B cell (primary cell): ENCODE data around the gene ZFC3H1. TPM values are rescaled to one million over a fixed set of nuclear protein-coding genes. Genes with fewer than 3 reads are reported as not detected.
"Not testable (repeated sequence)": the region's sequence is repeated elsewhere in the genome, so short reads cannot be mapped to it uniquely, and the experiment has no call there.

Source experiments
- ATAC-seq: fragments of 200-7000 bp; cut with Tn5 transposase; one replicate; pipeline ENCODE4 v1.10.0; 2021; ENCODE audit warnings: low read depth, mild to moderate bottlenecking, moderate number of reproducible peaks, moderate library complexity
- CTCF ChIA-PET: fragments of 350-600 bp; sonication (Branson Sonifier 250); formaldehyde crosslinking; loops from one replicate; lab custom pipeline; 2021; ENCODE audit warnings: antibody characterized with exemption, inconsistent platforms; lab: Charles Lee
- POLR2A ChIA-PET: fragments of 350-600 bp; sonication (Branson Sonifier 250); formaldehyde crosslinking; loops from one replicate; lab custom pipeline; 2021; ENCODE audit warnings: antibody characterized with exemption; lab: Charles Lee
- DNase-seq: peaks from one replicate; pipeline ENCODE4 v3.0.0; 2013
- H2AFZ ChIP-seq: 2 replicates; pipeline ENCODE4 v1.6.1; 2012; ENCODE audit warnings: mild to moderate bottlenecking, low read depth, low read length; ENCODE audit not compliant: insufficient read depth, poor library complexity, severe bottlenecking
- H3K27ac ChIP-seq, 2 donors: 1 replicate in 1 of 2; 2 replicates in 1 of 2; pipeline ENCODE4 v1.5.1; 2012 to 2013; ENCODE audit warnings: low read length in 2 of 2, mild to moderate bottlenecking in 2 of 2, moderate library complexity in 1 of 2
- H3K27me3 ChIP-seq, 4 experiments: fragments of 200-600 bp in 1 of 4; sonication (generic) in 1 of 4; replicated peaks in 1 of 4; 1 replicate in 2 of 4; 2 replicates in 2 of 4; pipeline versions ENCODE4 v1.6.1 to v1.7.0; 2013 to 2016; ENCODE audit warnings: low read length in 3 of 4, mild to moderate bottlenecking in 2 of 4, mixed read lengths in 1 of 4, moderate library complexity in 1 of 4; ENCODE audit not compliant: insufficient read depth in 4 of 4, control insufficient read depth in 3 of 4; ENCODE audit errors: control extremely low read depth in 1 of 4
- H3K36me3 ChIP-seq, 2 experiments: replicated peaks in 1 of 2; 1 replicate in 1 of 2; 2 replicates in 1 of 2; pipeline versions ENCODE4 v1.6.1 to v1.7.1; 2013; ENCODE audit warnings: low read length in 1 of 2; ENCODE audit not compliant: insufficient read depth in 2 of 2, control insufficient read depth in 1 of 2; ENCODE audit errors: control extremely low read depth in 1 of 2, extremely low read depth in 1 of 2
- H3K4me1 ChIP-seq, 2 donors: fragments of 200-600 bp in 1 of 2; sonication (generic) in 1 of 2; 1 replicate in 1 of 2; 2 replicates in 1 of 2; pipeline versions ENCODE4 v1.5.1 to v1.6.1; 2013 to 2017; ENCODE audit warnings: low read length in 2 of 2; ENCODE audit not compliant: control insufficient read depth in 2 of 2, insufficient read depth in 2 of 2
- H3K4me2 ChIP-seq: replicated peaks from 2 replicates; pipeline ENCODE3; 2012; ENCODE audit warnings: mild to moderate bottlenecking, low read depth, low read length; ENCODE audit not compliant: poor library complexity, severe bottlenecking
- H3K4me3 ChIP-seq, 5 experiments: fragments of 200-600 bp in 1 of 5; sonication (generic) in 1 of 5; 1 replicate in 3 of 5; 2 replicates in 2 of 5; pipeline versions ENCODE4 v1.5.1 to v1.7.0; 2011 to 2016; ENCODE audit warnings: low read length in 4 of 5, mild to moderate bottlenecking in 4 of 5, low read depth in 2 of 5, control low read depth in 1 of 5, moderate library complexity in 1 of 5; ENCODE audit not compliant: insufficient read depth in 1 of 5; ENCODE audit errors: control extremely low read depth in 1 of 5, extremely low read depth in 1 of 5
- H3K79me2 ChIP-seq: fragments of 200-600 bp; sonication (generic); one replicate; pipeline ENCODE4 v1.6.0; 2016; ENCODE audit warnings: low read length; ENCODE audit not compliant: control insufficient read depth, insufficient read depth
- H3K9ac ChIP-seq: fragments of 200-600 bp; sonication (generic); 2 replicates; pipeline ENCODE4 v1.6.1; 2017; ENCODE audit warnings: mild to moderate bottlenecking, low read length, moderate library complexity
- H3K9me3 ChIP-seq, 3 donors: one replicate each; pipeline versions ENCODE4 v1.6.1 to v1.7.1; 2013; ENCODE audit warnings: low read length in 2 of 3; ENCODE audit not compliant: control insufficient read depth in 2 of 3, insufficient read depth in 1 of 3; ENCODE audit errors: control extremely low read depth in 1 of 3
- H4K20me1 ChIP-seq: 2 replicates; pipeline ENCODE4 v1.6.0; 2012; ENCODE audit warnings: mild to moderate bottlenecking, low read length; ENCODE audit not compliant: insufficient read depth, control insufficient read depth, poor library complexity, severe bottlenecking
- H3K27ac Mint-ChIP-seq: one replicate; pipeline ENCODE4 v1.8.0; 2021; ENCODE audit warnings: mixed read lengths
- H3K27me3 Mint-ChIP-seq: one replicate; pipeline ENCODE4 v1.8.0; 2021; ENCODE audit warnings: mixed read lengths
- H3K4me1 Mint-ChIP-seq: one replicate; pipeline ENCODE4 v1.8.0; 2021; ENCODE audit warnings: mixed read lengths
- H3K4me3 Mint-ChIP-seq: one replicate; pipeline ENCODE4 v1.8.0; 2021; ENCODE audit warnings: mixed read lengths
- H3K9me3 Mint-ChIP-seq: one replicate; pipeline ENCODE4 v1.8.0; 2022; ENCODE audit warnings: mixed read lengths; ENCODE audit not compliant: insufficient read depth
- EZH2 ChIP-seq: IDR thresholded peaks from 2 replicates; pipeline ENCODE4 v1.6.1; 2012; ENCODE audit warnings: borderline replicate concordance, low read depth, mild to moderate bottlenecking, moderate library complexity, low read length; ENCODE audit not compliant: insufficient read depth, poor library complexity, severe bottlenecking
- WGBS: methylation state at CpG from one replicate; pipeline ENCODE4 v1.1.5; 2013; ENCODE audit warnings: missing lambda C conversion rate; ENCODE audit not compliant: insufficient coverage; 5-methylcytosine and 5-hydroxymethylcytosine counted together
- intact Hi-C: fragments of 100-400 bp; cut with micrococcal nuclease; formaldehyde crosslinking; loops from one replicate; pipeline ENCODE4 v1.10.0; 2022
- polyA plus RNA-seq: library from polyadenylated mRNA; depleted of rRNA; stranded (reverse); fragments of >200 nt; gene quantifications from 2 replicates; pipeline ENCODE4 v1.2.3, GENCODE V29; 2012
- total RNA-seq, 2 donors: library from RNA; stranded (reverse); fragments of 120-200 nt in 1 of 2; gene quantifications; 1 replicate in 1 of 2; 2 replicates in 1 of 2; pipeline versions ENCODE4 v1.2.3 to v1.2.4, GENCODE V29; 2013 to 2022
- TF ChIP-seq, protein P1 (sequence below): fragments of 200-600 bp; IDR thresholded peaks from one replicate; pipeline ENCODE4 v1.8.0; 2022; ENCODE audit warnings: antibody characterized with exemption, mild to moderate bottlenecking

The ZFC3H1 gene
- total and polyA plus RNA-seq, 2 donors (not counting 1 experiment from before 2014, with no cell fraction given), result 55.9 to 141 TPM

- peak overlapping the region; percentile 48 for H3K9ac ChIP-seq
Observed at GRCh38 chr12:71693651-71694050, 30.0 kb upstream of the ZFC3H1 start.

GRCh38 chr12:71693126-71693525 lies 29.5 kb upstream of the ZFC3H1 start:
- H3K4me1 Mint-ChIP-seq, result peaks cover 71% of the 10 kb centered on the region
- H3K4me3 ChIP-seq, result no peak overlapping the region
- CTCF ChIA-PET, result interaction anchor here (1.6 kb wide), 1 partner anchor 57 kb away, joined by 5 read pairs; no protein-coding TSS in a partner anchor

More at GRCh38 chr12:71693651-71694050, 30.0 kb upstream of the ZFC3H1 start:
- ChIA-PET POLR2A (interaction anchor here (1.1 to 1.3 kb wide), 2 partner anchors 9 to 30 kb away, joined by 3 read pairs; partner anchors contain the start of gene ZFC3H1), CTCF (interaction anchor here (1.6 kb wide), 1 partner anchor 57 kb away, joined by 5 read pairs; no protein-coding TSS in a partner anchor)
- peaks cover 71% of the 10 kb centered on the region for H3K79me2 ChIP-seq
- H3K4me2 ChIP-seq, result peak overlapping the region; percentile 75
- intact Hi-C loops, result loop anchor here (1.0 to 2.0 kb wide), 2 partner anchors 7 to 53 kb away; partner anchors contain the start of gene TMEM19
- H3K4me3 ChIP-seq, result peak overlapping the region in 2 of 5 experiments; percentile 19 to 34
- not testable (repeated sequence) for H3K9me3 Mint-ChIP-seq, H3K27me3 Mint-ChIP-seq, H3K27me3 ChIP-seq, H3K9me3 ChIP-seq, H4K20me1 ChIP-seq, ATAC-seq
- Mint-ChIP-seq H3K4me3 (peak overlapping the region; percentile 72), H3K27ac (peak overlapping the region; percentile 88), H3K4me1 (peaks cover 71% of the 10 kb centered on the region)
- DNase-seq, result peak; percentile 24
- H3K36me3 ChIP-seq, result peaks cover 1 to 23% of the 10 kb centered on the region in 2 experiments
- no CpG with 5 or more reads among the region's 5 CpGs for WGBS
- peaks cover 74 to 79% of the 10 kb centered on the region in 2 donors for H3K4me1 ChIP-seq
- peak overlapping the region; percentile 86 to 95 for H3K27ac ChIP-seq
- peak overlapping the region; percentile 57 for H2AFZ ChIP-seq

More at GRCh38 chr12:71693126-71693525, 29.5 kb upstream of the ZFC3H1 start:
- DNase-seq, result no peak
- Histone ChIP-seq H3K27me3 (no peaks in the 10 kb centered on the region), H3K36me3 (peaks cover 1 to 20% of the 10 kb centered on the region in 2 experiments), H2AFZ (no peak overlapping the region), H3K4me2 (peak overlapping the region; percentile 75), H3K4me1 (peaks cover 74 to 79% of the 10 kb centered on the region in 2 donors), H3K9ac (peak overlapping the region; percentile 48), H3K9me3 (peaks cover 0 to 2% (median 1%) of the 10 kb centered on the region in 3 donors), H3K27ac (peak overlapping the region; percentile 86 to 95), H3K79me2 (peaks cover 76% of the 10 kb centered on the region), H4K20me1 (no peaks in the 10 kb centered on the region)
- POLR2A ChIA-PET, result interaction anchor here (1.1 to 1.3 kb wide), 2 partner anchors 8 to 30 kb away, joined by 3 read pairs; partner anchors contain the start of gene ZFC3H1
- WGBS, result 91% methylated on average over 2 of the region's 7 CpGs
- ATAC-seq, result no peak
- H3K27me3 Mint-ChIP-seq, result no peaks in the 10 kb centered on the region
- no peak overlapping the region for H3K4me3 Mint-ChIP-seq
- intact Hi-C loops, result no loop called here
- H3K9me3 Mint-ChIP-seq, result no peaks in the 10 kb centered on the region
- no peak for TF ChIP-seq EZH2
- TF ChIP-seq, protein P1, sequence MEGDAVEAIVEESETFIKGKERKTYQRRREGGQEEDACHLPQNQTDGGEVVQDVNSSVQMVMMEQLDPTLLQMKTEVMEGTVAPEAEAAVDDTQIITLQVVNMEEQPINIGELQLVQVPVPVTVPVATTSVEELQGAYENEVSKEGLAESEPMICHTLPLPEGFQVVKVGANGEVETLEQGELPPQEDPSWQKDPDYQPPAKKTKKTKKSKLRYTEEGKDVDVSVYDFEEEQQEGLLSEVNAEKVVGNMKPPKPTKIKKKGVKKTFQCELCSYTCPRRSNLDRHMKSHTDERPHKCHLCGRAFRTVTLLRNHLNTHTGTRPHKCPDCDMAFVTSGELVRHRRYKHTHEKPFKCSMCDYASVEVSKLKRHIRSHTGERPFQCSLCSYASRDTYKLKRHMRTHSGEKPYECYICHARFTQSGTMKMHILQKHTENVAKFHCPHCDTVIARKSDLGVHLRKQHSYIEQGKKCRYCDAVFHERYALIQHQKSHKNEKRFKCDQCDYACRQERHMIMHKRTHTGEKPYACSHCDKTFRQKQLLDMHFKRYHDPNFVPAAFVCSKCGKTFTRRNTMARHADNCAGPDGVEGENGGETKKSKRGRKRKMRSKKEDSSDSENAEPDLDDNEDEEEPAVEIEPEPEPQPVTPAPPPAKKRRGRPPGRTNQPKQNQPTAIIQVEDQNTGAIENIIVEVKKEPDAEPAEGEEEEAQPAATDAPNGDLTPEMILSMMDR, result no peak
- peak overlapping the region; percentile 88 for H3K27ac Mint-ChIP-seq
